ENCODE results near the gene PLAGL2. TPM values are rescaled to one million over a fixed set of nuclear protein-coding genes. Genes with fewer than 3 reads are reported as not detected.

Gene PLAGL2
- total and polyA plus RNA-seq, 3 experiments from 2014 or later, result 4.4 to 121 (median 120) TPM

GRCh38 chr20:32215729-32216128 is 8.2 kb upstream of the PLAGL2 start:
- peaks cover 31% of the 10 kb centered on the region for H3K36me3 ChIP-seq (ENCODE audit: insufficient read depth, low read length)
- no peak overlapping the region for H3K4me3 ChIP-seq (ENCODE audit: low read length)
- no peak overlapping the region for H3K4me3 Mint-ChIP-seq
- H3K27ac ChIP-seq (ENCODE audit: low read depth, low read length), result no peak overlapping the region
- ChIA-PET CTCF (no interaction called here), POLR2A (no interaction called here)
- no peaks in the 10 kb centered on the region for H3K27me3 Mint-ChIP-seq
- peaks cover 7 to 83% (median 16%) of the 10 kb centered on the region in 3 donors for H3K36me3 Mint-ChIP-seq
- DNase-seq, result no peak
- H3K9me3 ChIP-seq (ENCODE audit: low read length), result no peaks in the 10 kb centered on the region
- H3K4me1 Mint-ChIP-seq, result peaks cover 8 to 21% (median 12%) of the 10 kb centered on the region in 3 donors
- H3K27me3 ChIP-seq (ENCODE audit: insufficient read depth, low read length, poor library complexity, severe bottlenecking), result no peaks in the 10 kb centered on the region
- no peaks in the 10 kb centered on the region for H3K4me1 ChIP-seq (ENCODE audit: insufficient read depth, low read length)
- no peaks in the 10 kb centered on the region for H3K9me3 Mint-ChIP-seq
- H3K27ac Mint-ChIP-seq, result no peak overlapping the region

DNA sequence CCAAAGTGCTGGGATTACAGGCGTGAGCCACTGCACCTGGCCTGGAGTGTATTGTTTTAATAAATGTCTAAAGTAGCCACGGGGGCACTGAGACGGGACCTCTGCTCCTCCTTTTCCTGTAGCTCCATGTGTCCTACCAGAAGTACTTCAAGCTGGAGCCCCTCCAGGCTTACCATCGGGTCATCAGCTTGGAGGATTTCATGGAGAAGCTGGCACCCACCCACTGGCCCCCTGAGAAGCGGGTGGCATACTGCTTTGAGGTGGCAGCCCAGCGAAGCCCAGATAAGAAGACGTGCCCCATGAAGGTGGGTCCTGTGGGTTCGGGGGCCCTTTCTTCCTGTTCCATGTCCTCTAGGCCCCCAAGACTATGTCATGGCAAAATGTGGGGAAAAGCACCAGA is 7.6 kb upstream of the PLAGL2 start:
- CTCF ChIA-PET, result no interaction called here
- H3K27me3 ChIP-seq (ENCODE audit: insufficient read depth, low read length, poor library complexity, severe bottlenecking), result no peaks in the 10 kb centered on the region
- Mint-ChIP-seq H3K9me3 (no peaks in the 10 kb centered on the region), H3K36me3 (peaks cover 7 to 84% (median 19%) of the 10 kb centered on the region in 3 donors), H3K27me3 (no peaks in the 10 kb centered on the region), H3K4me1 (peaks cover 14 to 27% (median 16%) of the 10 kb centered on the region in 3 donors), H3K4me3 (no peak overlapping the region), H3K27ac (no peak overlapping the region)
- H3K9me3 ChIP-seq (ENCODE audit: low read length), result no peaks in the 10 kb centered on the region
- POLR2A ChIA-PET, result no interaction called here
- H3K36me3 ChIP-seq (ENCODE audit: insufficient read depth, low read length), result peaks cover 31% of the 10 kb centered on the region
- H3K4me3 ChIP-seq (ENCODE audit: low read length), result no peak overlapping the region
- no peak overlapping the region for H3K27ac ChIP-seq (ENCODE audit: low read depth, low read length)
- H3K4me1 ChIP-seq (ENCODE audit: insufficient read depth, low read length), result no peaks in the 10 kb centered on the region
- no peak for DNase-seq

- DNase-seq, result no peak
- Mint-ChIP-seq H3K27ac (no peak overlapping the region), H3K9me3 (no peaks in the 10 kb centered on the region), H3K4me3 (no peak overlapping the region), H3K4me1 (peaks cover 25 to 40% (median 26%) of the 10 kb centered on the region in 3 donors), H3K36me3 (peaks cover 7 to 82% (median 15%) of the 10 kb centered on the region in 3 donors), H3K27me3 (no peaks in the 10 kb centered on the region)
- no peaks in the 10 kb centered on the region for H3K9me3 ChIP-seq (ENCODE audit: low read length)
- ChIA-PET CTCF (no interaction called here), POLR2A (interaction anchor here (0.7 kb wide), 1 partner anchor 270 kb away, joined by 6 read pairs; no protein-coding TSS in a partner anchor)
- peaks cover 31% of the 10 kb centered on the region for H3K36me3 ChIP-seq (ENCODE audit: insufficient read depth, low read length)
- H3K4me3 ChIP-seq (ENCODE audit: low read length), result no peak overlapping the region
- H3K4me1 ChIP-seq (ENCODE audit: insufficient read depth, low read length), result peaks cover 9% of the 10 kb centered on the region
- no peak overlapping the region for H3K27ac ChIP-seq (ENCODE audit: low read depth, low read length)
- H3K27me3 ChIP-seq (ENCODE audit: insufficient read depth, low read length, poor library complexity, severe bottlenecking), result no peaks in the 10 kb centered on the region
Observed at GRCh38 chr20:32213870-32214269, 6.3 kb upstream of the PLAGL2 start.

GRCh38 chr20:32209850-32210605 is 2.5 kb upstream of the PLAGL2 start:
- peak overlapping the region in 7 of 8 donors; percentile 13 to 92 (median 84) for H3K27ac Mint-ChIP-seq
- no peak overlapping the region for H3K4me3 ChIP-seq (ENCODE audit: low read length)
- H3K9me3 Mint-ChIP-seq, result no peaks in the 10 kb centered on the region
- peaks cover 40% of the 10 kb centered on the region for H3K4me1 ChIP-seq (ENCODE audit: insufficient read depth, low read length)
- peaks cover 8% of the 10 kb centered on the region for H3K36me3 ChIP-seq (ENCODE audit: insufficient read depth, low read length)
- H3K36me3 Mint-ChIP-seq, result peaks cover 4 to 55% (median 11%) of the 10 kb centered on the region in 3 donors
- H3K27me3 Mint-ChIP-seq, result no peaks in the 10 kb centered on the region
- H3K9me3 ChIP-seq (ENCODE audit: low read length), result no peaks in the 10 kb centered on the region
- no peak for DNase-seq
- peak overlapping the region in 6 of 7 donors; percentile 40 to 95 (median 88) for H3K4me3 Mint-ChIP-seq
- peaks cover 54 to 71% (median 57%) of the 10 kb centered on the region in 3 donors for H3K4me1 Mint-ChIP-seq
- POLR2A ChIA-PET, result no interaction called here
- H3K27me3 ChIP-seq (ENCODE audit: insufficient read depth, low read length, poor library complexity, severe bottlenecking), result no peaks in the 10 kb centered on the region
- CTCF ChIA-PET, result interaction anchor here (1.4 kb wide), 1 partner anchor 462 kb away, joined by 3 read pairs; no protein-coding TSS in a partner anchor
- no peak overlapping the region for H3K27ac ChIP-seq (ENCODE audit: low read depth, low read length)

- CTCF ChIA-PET, result interaction anchor here (1.2 kb wide), 1 partner anchor 10 kb away, joined by 5 read pairs; no protein-coding TSS in a partner anchor
- H3K27ac Mint-ChIP-seq, result peak overlapping the region; percentile 72 to 92 (median 89)
- H3K4me3 Mint-ChIP-seq, result peak overlapping the region; percentile 87 to 95 (median 90)
- Histone ChIP-seq H3K4me1 (ENCODE audit: insufficient read depth, low read length) (peaks cover 51% of the 10 kb centered on the region), H3K36me3 (ENCODE audit: insufficient read depth, low read length) (peaks cover 4% of the 10 kb centered on the region), H3K9me3 (ENCODE audit: low read length) (no peaks in the 10 kb centered on the region), H3K27me3 (ENCODE audit: insufficient read depth, low read length, poor library complexity, severe bottlenecking) (no peaks in the 10 kb centered on the region), H3K4me3 (ENCODE audit: low read length) (peak overlapping the region; percentile 92), H3K27ac (ENCODE audit: low read depth, low read length) (peak overlapping the region; percentile 80)
- H3K9me3 Mint-ChIP-seq, result no peaks in the 10 kb centered on the region
- peaks cover 4 to 48% (median 6%) of the 10 kb centered on the region in 3 donors for H3K36me3 Mint-ChIP-seq
- no peak for DNase-seq
- POLR2A ChIA-PET, result interaction anchor here (0.6 to 0.8 kb wide), 2 partner anchors 131 to 151 kb away, joined by 3 to 7 read pairs; no protein-coding TSS in a partner anchor
- peaks cover 68 to 75% (median 69%) of the 10 kb centered on the region in 3 donors for H3K4me1 Mint-ChIP-seq
- no peaks in the 10 kb centered on the region for H3K27me3 Mint-ChIP-seq
Observed at GRCh38 chr20:32208499-32209154, 1.1 kb upstream of the PLAGL2 start.

DNA sequence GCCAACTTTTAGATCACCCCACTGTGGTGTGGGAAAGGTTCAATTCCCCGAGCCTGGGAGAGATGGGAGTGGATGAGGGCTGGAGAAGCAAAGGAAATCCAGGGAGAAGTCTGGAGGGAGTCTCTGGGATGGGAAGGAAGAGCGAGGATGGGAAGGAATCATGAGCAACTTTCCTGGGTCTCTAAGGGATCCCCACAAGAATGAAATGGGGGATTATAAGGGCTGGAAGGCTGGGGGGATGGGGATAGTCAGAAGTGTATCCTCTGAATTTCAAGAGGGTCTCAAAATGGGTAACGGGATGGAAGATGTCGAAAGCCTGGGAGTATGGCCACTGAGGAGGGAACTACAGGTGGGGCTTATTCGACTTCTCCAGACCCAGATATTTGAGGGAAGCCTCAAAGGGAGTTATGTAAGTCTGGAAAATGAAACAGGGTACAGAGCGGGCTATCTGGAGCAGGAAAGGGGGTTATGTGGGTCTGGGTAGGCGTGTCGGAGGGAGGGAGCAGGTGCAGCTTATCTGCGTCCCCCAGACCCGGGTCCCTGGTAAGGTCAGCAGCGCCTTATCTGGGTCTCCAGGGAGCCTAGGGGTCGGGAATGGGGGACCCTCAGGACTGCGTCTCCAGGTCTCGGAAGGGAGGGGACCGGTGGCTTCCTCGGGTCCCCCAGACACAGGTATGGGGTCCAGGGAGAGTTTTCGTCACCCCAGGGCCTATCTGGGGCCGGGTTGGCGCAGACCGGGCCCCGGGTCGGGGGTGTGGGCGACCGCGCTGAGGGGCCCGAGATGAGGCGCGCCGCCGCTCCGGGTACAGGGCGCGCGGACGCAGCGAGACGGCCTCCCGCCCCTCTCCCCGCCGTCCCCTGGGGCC is 550 bp downstream of the PLAGL2 start:
- Histone ChIP-seq H3K9me3 (ENCODE audit: low read length) (no peaks in the 10 kb centered on the region), H3K4me1 (ENCODE audit: insufficient read depth, low read length) (peaks cover 60% of the 10 kb centered on the region), H3K4me3 (ENCODE audit: low read length) (peak overlapping the region; percentile 91), H3K27ac (ENCODE audit: low read depth, low read length) (peak overlapping the region; percentile 83), H3K36me3 (ENCODE audit: insufficient read depth, low read length) (peaks cover 4% of the 10 kb centered on the region), H3K27me3 (ENCODE audit: insufficient read depth, low read length, poor library complexity, severe bottlenecking) (no peaks in the 10 kb centered on the region)
- CTCF ChIA-PET, result no interaction called here
- H3K4me1 Mint-ChIP-seq, result peaks cover 80 to 89% (median 83%) of the 10 kb centered on the region in 3 donors
- peak in 3 of 5 donors; percentile 6 to 14 (median 12) for DNase-seq
- peak overlapping the region; percentile 84 to 98 (median 94) for H3K27ac Mint-ChIP-seq
- no peaks in the 10 kb centered on the region for H3K27me3 Mint-ChIP-seq
- H3K36me3 Mint-ChIP-seq, result peaks cover 4 to 53% (median 6%) of the 10 kb centered on the region in 3 donors
- POLR2A ChIA-PET, result no interaction called here
- H3K9me3 Mint-ChIP-seq, result no peaks in the 10 kb centered on the region
- peak overlapping the region; percentile 93 to 98 (median 95) for H3K4me3 Mint-ChIP-seq

- Mint-ChIP-seq H3K9me3 (no peaks in the 10 kb centered on the region), H3K36me3 (peaks cover 0 to 55% (median 3%) of the 10 kb centered on the region in 3 donors)
- CTCF ChIA-PET, result no interaction called here
Observed at GRCh38 chr20:32205843-32206759, 1.4 kb downstream of the PLAGL2 start.

More at GRCh38 chr20:32205843-32206759, 1.4 kb downstream of the PLAGL2 start:
- H3K27ac Mint-ChIP-seq, result peak overlapping the region; percentile 84 to 98 (median 94)
- Histone ChIP-seq H3K4me1 (ENCODE audit: insufficient read depth, low read length) (peaks cover 60% of the 10 kb centered on the region), H3K9me3 (ENCODE audit: low read length) (no peaks in the 10 kb centered on the region), H3K27ac (ENCODE audit: low read depth, low read length) (no peak overlapping the region), H3K27me3 (ENCODE audit: insufficient read depth, low read length, poor library complexity, severe bottlenecking) (no peaks in the 10 kb centered on the region), H3K36me3 (ENCODE audit: insufficient read depth, low read length) (peaks cover 10% of the 10 kb centered on the region), H3K4me3 (ENCODE audit: low read length) (peak overlapping the region; percentile 91)
- DNase-seq, result no peak
- POLR2A ChIA-PET, result no interaction called here
- peak overlapping the region; percentile 91 to 98 (median 93) for H3K4me3 Mint-ChIP-seq
- peaks cover 76 to 88% (median 79%) of the 10 kb centered on the region in 3 donors for H3K4me1 Mint-ChIP-seq
- no peaks in the 10 kb centered on the region for H3K27me3 Mint-ChIP-seq

Data from CD8-positive, alpha-beta memory T cell (primary cell).